Loucy (cell line): ENCODE data around the gene VPS16.

Experiments used
- H2AFZ ChIP-seq: fragments of 200-600 bp; sonication (generic); 2 replicates; pipeline ENCODE4 v1.6.0; 2016; ENCODE audit warnings: antibody characterized with exemption, mild to moderate bottlenecking, low read length, moderate library complexity
- H3F3A ChIP-seq: fragments of 200-600 bp; 2 replicates; pipeline ENCODE4 v1.6.0; 2016; ENCODE audit warnings: antibody characterized with exemption, low read depth, mild to moderate bottlenecking
- H3K27me3 ChIP-seq: fragments of 200-600 bp; sonication (generic); 2 replicates; pipeline ENCODE4 v1.6.1; 2014; ENCODE audit warnings: low read length, mild to moderate bottlenecking; ENCODE audit not compliant: insufficient read depth, poor library complexity, severe bottlenecking
- H3K36me3 ChIP-seq: fragments of 200-600 bp; sonication (generic); 2 replicates; pipeline ENCODE4 v1.6.1; 2016; ENCODE audit warnings: low read length; ENCODE audit not compliant: insufficient read depth
- H3K4me1 ChIP-seq: fragments of 200-600 bp; sonication (generic); 2 replicates; pipeline ENCODE4 v1.5.1; 2014; ENCODE audit warnings: low read length, mild to moderate bottlenecking; ENCODE audit not compliant: insufficient read depth, poor library complexity, severe bottlenecking
- H3K4me2 ChIP-seq: fragments of 200-600 bp; sonication (generic); 2 replicates; pipeline ENCODE4 v1.6.0; 2014; ENCODE audit warnings: antibody characterized with exemption, low read length, low read depth, mild to moderate bottlenecking; ENCODE audit not compliant: poor library complexity, severe bottlenecking
- H3K4me3 ChIP-seq: fragments of 200-600 bp; sonication (generic); 2 replicates; pipeline ENCODE4 v1.5.1; 2014; ENCODE audit warnings: low read length, mild to moderate bottlenecking, mixed read lengths; ENCODE audit not compliant: poor library complexity, severe bottlenecking
- H3K79me2 ChIP-seq: fragments of 200-600 bp; sonication (generic); 2 replicates; pipeline ENCODE4 v1.6.1; 2014; ENCODE audit warnings: low read length; ENCODE audit not compliant: insufficient read depth
- H3K9ac ChIP-seq: fragments of 200-600 bp; sonication (generic); 2 replicates; pipeline ENCODE4 v1.6.0; 2014; ENCODE audit warnings: mild to moderate bottlenecking, low read depth, low read length, moderate library complexity; ENCODE audit not compliant: poor library complexity, severe bottlenecking
- H3K9me2 ChIP-seq: fragments of 200-600 bp; sonication (generic); replicated peaks from 2 replicates; pipeline ENCODE4 v1.6.1; 2016; ENCODE audit warnings: low read depth, low read length, mixed read lengths
- H3K9me3 ChIP-seq: fragments of 200-600 bp; sonication (generic); 2 replicates; pipeline ENCODE4 v1.6.1; 2014; ENCODE audit warnings: mild to moderate bottlenecking, antibody characterized with exemption, low read length, low read depth; ENCODE audit not compliant: insufficient read depth
- H4K20me1 ChIP-seq: fragments of 200-600 bp; sonication (generic); 2 replicates; pipeline ENCODE4 v1.6.0; 2014; ENCODE audit warnings: antibody characterized with exemption, low read length, mild to moderate bottlenecking; ENCODE audit not compliant: insufficient read depth, poor library complexity, severe bottlenecking
- EZH2phosphoT487 ChIP-seq: fragments of 200-600 bp; IDR thresholded peaks from 2 replicates; pipeline ENCODE4 v1.6.1; 2018; ENCODE audit warnings: antibody characterized with exemption, mild to moderate bottlenecking, moderate library complexity, borderline replicate concordance
- TF ChIP-seq, protein P1 (sequence below): fragments of 200-600 bp; sonication (generic); conservative IDR thresholded peaks from 2 replicates; pipeline ENCODE4 v1.5.1; 2014; ENCODE audit warnings: mild to moderate bottlenecking, antibody characterized with exemption, low read length

VPS16 gene

GRCh38 chr20:2816583-2817340 is 23.8 kb upstream of the VPS16 start:
- Histone ChIP-seq H3K4me2 (no peak overlapping the region), H3K4me3 (no peak overlapping the region), H3K4me1 (peaks cover 29% of the 10 kb centered on the region), H3K79me2 (no peaks in the 10 kb centered on the region), H4K20me1 (no peaks in the 10 kb centered on the region), H3K9ac (no peak overlapping the region), H3K9me2 (no peaks in the 10 kb centered on the region), H3F3A (no peaks in the 10 kb centered on the region), H3K36me3 (no peaks in the 10 kb centered on the region), H3K9me3 (no peaks in the 10 kb centered on the region), H3K27me3 (no peaks in the 10 kb centered on the region), H2AFZ (0 out of 2 replicates have a peak overlapping the region, but pooled peaks have one; percentile 48)
- TF ChIP-seq, protein P1, sequence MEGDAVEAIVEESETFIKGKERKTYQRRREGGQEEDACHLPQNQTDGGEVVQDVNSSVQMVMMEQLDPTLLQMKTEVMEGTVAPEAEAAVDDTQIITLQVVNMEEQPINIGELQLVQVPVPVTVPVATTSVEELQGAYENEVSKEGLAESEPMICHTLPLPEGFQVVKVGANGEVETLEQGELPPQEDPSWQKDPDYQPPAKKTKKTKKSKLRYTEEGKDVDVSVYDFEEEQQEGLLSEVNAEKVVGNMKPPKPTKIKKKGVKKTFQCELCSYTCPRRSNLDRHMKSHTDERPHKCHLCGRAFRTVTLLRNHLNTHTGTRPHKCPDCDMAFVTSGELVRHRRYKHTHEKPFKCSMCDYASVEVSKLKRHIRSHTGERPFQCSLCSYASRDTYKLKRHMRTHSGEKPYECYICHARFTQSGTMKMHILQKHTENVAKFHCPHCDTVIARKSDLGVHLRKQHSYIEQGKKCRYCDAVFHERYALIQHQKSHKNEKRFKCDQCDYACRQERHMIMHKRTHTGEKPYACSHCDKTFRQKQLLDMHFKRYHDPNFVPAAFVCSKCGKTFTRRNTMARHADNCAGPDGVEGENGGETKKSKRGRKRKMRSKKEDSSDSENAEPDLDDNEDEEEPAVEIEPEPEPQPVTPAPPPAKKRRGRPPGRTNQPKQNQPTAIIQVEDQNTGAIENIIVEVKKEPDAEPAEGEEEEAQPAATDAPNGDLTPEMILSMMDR = peak; percentile 59
- TF ChIP-seq EZH2phosphoT487 = no peak

DNA sequence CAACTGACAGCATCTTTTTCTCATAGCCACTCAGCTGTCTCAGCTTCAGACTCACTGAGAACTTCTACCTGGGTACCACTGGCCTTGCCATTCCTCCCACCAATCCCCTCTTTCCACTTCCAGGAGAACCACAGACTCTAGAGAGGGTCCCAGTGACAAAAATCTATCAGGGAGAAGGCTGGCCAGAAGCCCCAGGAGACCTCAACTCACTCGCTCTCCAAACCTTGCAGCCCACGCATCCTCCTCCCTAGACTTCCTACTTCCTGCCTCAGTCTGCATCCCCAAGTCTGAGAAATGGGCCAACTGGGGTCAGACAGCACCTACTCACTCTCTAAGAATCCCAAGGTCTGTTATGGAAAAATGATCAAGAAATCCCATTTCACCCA is 23.2 kb upstream of the VPS16 start:
- Histone ChIP-seq H3K9me2 (no peaks in the 10 kb centered on the region), H3K9ac (no peak overlapping the region), H3K27me3 (no peaks in the 10 kb centered on the region), H3K9me3 (no peaks in the 10 kb centered on the region), H3K4me1 (peaks cover 29% of the 10 kb centered on the region), H3K36me3 (no peaks in the 10 kb centered on the region), H3K79me2 (no peaks in the 10 kb centered on the region), H2AFZ (no peak overlapping the region), H3K4me2 (no peak overlapping the region), H4K20me1 (no peaks in the 10 kb centered on the region), H3F3A (no peaks in the 10 kb centered on the region), H3K4me3 (no peak overlapping the region)
- TF ChIP-seq EZH2phosphoT487 = no peak
- TF ChIP-seq, protein P1 = no peak

GRCh38 chr20:2817891-2818595 is 22.5 kb upstream of the VPS16 start:
- H4K20me1 ChIP-seq = no peaks in the 10 kb centered on the region
- peaks cover 29% of the 10 kb centered on the region for H3K4me1 ChIP-seq
- H3K36me3 ChIP-seq = no peaks in the 10 kb centered on the region
- H3F3A ChIP-seq = no peaks in the 10 kb centered on the region
- no peak overlapping the region for H3K9ac ChIP-seq
- TF ChIP-seq, protein P1 = no peak
- no peak for TF ChIP-seq EZH2phosphoT487
- no peaks in the 10 kb centered on the region for H3K79me2 ChIP-seq
- H3K4me3 ChIP-seq = no peak overlapping the region
- H3K9me3 ChIP-seq = no peaks in the 10 kb centered on the region
- no peak overlapping the region for H2AFZ ChIP-seq
- H3K4me2 ChIP-seq = no peak overlapping the region
- no peaks in the 10 kb centered on the region for H3K27me3 ChIP-seq
- no peaks in the 10 kb centered on the region for H3K9me2 ChIP-seq
